ENCODE measurements around the gene PEX19. TPM values are rescaled to one million over a fixed set of nuclear protein-coding genes. Genes with fewer than 3 reads are reported as not detected.

PEX19 gene
- total RNA-seq, 1 donor from 2014 or later: 74.6 TPM

DNA sequence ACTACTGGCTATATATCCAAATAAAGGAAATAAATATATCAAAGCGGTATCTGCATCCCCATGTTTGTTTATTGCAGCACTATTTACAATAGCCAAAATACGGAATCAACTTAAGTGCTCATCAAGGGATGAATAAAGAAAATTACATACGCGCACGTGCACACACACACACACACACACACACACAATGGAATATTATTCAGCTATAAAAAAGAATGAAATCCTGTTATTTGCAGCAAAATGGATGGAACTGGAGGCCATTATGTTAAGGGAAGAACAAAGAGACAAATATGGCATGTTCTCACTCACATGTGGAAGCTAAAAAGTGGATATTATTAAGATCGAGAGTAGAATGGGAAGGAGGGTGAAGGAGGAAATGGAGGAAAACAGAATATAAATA is 37.9 kb upstream of the PEX19 start:
- H3K9me3 ChIP-seq (ENCODE audit: low read depth): no peaks in the 10 kb centered on the region
- TF ChIP-seq EZH2 (IDR thresholded peaks at IDR 0.05) (no peak), EZH2phosphoT487 (IDR thresholded peaks at IDR 0.05) (no peak)
- TF ChIP-seq, protein P1, sequence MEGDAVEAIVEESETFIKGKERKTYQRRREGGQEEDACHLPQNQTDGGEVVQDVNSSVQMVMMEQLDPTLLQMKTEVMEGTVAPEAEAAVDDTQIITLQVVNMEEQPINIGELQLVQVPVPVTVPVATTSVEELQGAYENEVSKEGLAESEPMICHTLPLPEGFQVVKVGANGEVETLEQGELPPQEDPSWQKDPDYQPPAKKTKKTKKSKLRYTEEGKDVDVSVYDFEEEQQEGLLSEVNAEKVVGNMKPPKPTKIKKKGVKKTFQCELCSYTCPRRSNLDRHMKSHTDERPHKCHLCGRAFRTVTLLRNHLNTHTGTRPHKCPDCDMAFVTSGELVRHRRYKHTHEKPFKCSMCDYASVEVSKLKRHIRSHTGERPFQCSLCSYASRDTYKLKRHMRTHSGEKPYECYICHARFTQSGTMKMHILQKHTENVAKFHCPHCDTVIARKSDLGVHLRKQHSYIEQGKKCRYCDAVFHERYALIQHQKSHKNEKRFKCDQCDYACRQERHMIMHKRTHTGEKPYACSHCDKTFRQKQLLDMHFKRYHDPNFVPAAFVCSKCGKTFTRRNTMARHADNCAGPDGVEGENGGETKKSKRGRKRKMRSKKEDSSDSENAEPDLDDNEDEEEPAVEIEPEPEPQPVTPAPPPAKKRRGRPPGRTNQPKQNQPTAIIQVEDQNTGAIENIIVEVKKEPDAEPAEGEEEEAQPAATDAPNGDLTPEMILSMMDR (IDR thresholded peaks at IDR 0.05): no peak
- no peaks in the 10 kb centered on the region for H3K4me1 Mint-ChIP-seq
- no peak overlapping the region for H3K9ac ChIP-seq
- H3K27me3 Mint-ChIP-seq (ENCODE audit: insufficient read depth, low read depth): no peaks in the 10 kb centered on the region
- no peaks in the 10 kb centered on the region for H3K4me1 ChIP-seq
- no peaks in the 10 kb centered on the region for H3F3A ChIP-seq (ENCODE audit: low read depth)
- peaks cover 11% of the 10 kb centered on the region for H3K79me2 ChIP-seq (ENCODE audit: low read depth)
- no peak overlapping the region for H2AFZ ChIP-seq (replicated peaks)
- H3K9me3 Mint-ChIP-seq: no peaks in the 10 kb centered on the region
- H3K36me3 Mint-ChIP-seq: peaks cover 46% of the 10 kb centered on the region
- H3K27ac ChIP-seq: no peak overlapping the region
- DNase-seq (ENCODE audit: low spot score): no peak
- no peaks in the 10 kb centered on the region for H3K27me3 ChIP-seq
- H3K4me2 ChIP-seq: no peak overlapping the region
- H3K4me3 ChIP-seq: no peak overlapping the region
- H3K27ac Mint-ChIP-seq: no peak overlapping the region
- peaks cover 23% of the 10 kb centered on the region for H3K36me3 ChIP-seq
- H3K4me3 Mint-ChIP-seq: no peak overlapping the region
- H4K20me1 ChIP-seq (ENCODE audit: low read depth): no peaks in the 10 kb centered on the region

DNA sequence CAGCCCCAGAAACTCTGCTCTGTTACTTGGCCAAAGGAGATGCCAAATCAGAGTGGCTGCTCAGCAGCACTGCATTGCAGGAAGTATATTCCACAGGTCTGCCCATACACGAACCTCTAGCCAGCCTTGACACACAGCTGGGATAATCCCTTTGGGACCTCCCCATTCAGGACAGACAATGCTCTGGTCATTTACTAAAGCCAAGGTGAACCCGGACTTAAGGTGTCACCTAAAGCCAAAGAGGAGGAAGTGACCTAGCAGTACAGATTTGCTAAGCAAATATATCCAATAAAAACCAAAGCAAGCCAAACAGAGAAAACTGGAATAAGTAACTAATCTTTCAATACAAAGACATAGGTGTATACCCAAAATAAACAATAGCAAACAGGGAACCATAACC is 30.4 kb upstream of the PEX19 start:
- no peak overlapping the region for H2AFZ ChIP-seq (replicated peaks)
- peaks cover 9% of the 10 kb centered on the region for H3K9me3 Mint-ChIP-seq
- no peak overlapping the region for H3K27ac ChIP-seq
- no peak overlapping the region for H3K4me3 Mint-ChIP-seq
- H4K20me1 ChIP-seq (ENCODE audit: low read depth): peaks cover 5% of the 10 kb centered on the region
- no peaks in the 10 kb centered on the region for H3K4me1 Mint-ChIP-seq
- no peak overlapping the region for H3K4me2 ChIP-seq
- H3K36me3 Mint-ChIP-seq: peaks cover 60% of the 10 kb centered on the region
- DNase-seq (ENCODE audit: low spot score): no peak
- no peaks in the 10 kb centered on the region for H3K27me3 Mint-ChIP-seq (ENCODE audit: insufficient read depth, low read depth)
- H3K9ac ChIP-seq: no peak overlapping the region
- no peaks in the 10 kb centered on the region for H3K27me3 ChIP-seq
- no peak overlapping the region for H3K27ac Mint-ChIP-seq
- no peaks in the 10 kb centered on the region for H3K9me3 ChIP-seq (ENCODE audit: low read depth)
- peaks cover 11% of the 10 kb centered on the region for H3K79me2 ChIP-seq (ENCODE audit: low read depth)
- H3K4me3 ChIP-seq: no peak overlapping the region
- TF ChIP-seq EZH2phosphoT487 (IDR thresholded peaks at IDR 0.05) (no peak), EZH2 (IDR thresholded peaks at IDR 0.05) (no peak)
- TF ChIP-seq, protein P1 (IDR thresholded peaks at IDR 0.05): no peak
- peaks cover 25% of the 10 kb centered on the region for H3K36me3 ChIP-seq
- H3K4me1 ChIP-seq: no peaks in the 10 kb centered on the region
- no peaks in the 10 kb centered on the region for H3F3A ChIP-seq (ENCODE audit: low read depth)

DNA sequence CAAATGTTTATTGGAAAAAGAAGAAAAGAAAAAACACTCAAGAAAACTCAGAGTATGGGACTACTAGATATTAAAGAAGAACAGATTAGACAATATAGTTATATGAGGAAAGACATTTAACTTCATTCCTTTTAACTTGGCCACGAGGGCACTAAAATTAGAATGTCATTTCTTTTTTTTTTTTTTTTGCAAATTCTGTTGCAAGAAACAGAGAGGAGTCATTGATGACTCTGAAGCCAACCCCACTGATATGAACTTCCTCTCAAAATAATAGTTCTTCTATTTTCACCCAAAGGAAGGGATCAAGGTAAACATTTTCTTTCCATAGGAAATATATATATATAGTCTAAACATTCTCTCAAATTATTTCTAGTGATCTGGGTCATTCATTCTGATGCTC is 24.6 kb upstream of the PEX19 start:
- Mint-ChIP-seq H3K36me3 (peaks cover 32% of the 10 kb centered on the region), H3K4me3 (no peak overlapping the region), H3K27ac (no peak overlapping the region), H3K9me3 (no peaks in the 10 kb centered on the region), H3K4me1 (no peaks in the 10 kb centered on the region), H3K27me3 (ENCODE audit: insufficient read depth, low read depth) (no peaks in the 10 kb centered on the region)
- Histone ChIP-seq H3K4me2 (no peak overlapping the region), H3K36me3 (peaks cover 27% of the 10 kb centered on the region), H3K4me1 (peaks cover 9% of the 10 kb centered on the region), H2AFZ (replicated peaks) (no peak overlapping the region), H4K20me1 (ENCODE audit: low read depth) (peaks cover 13% of the 10 kb centered on the region), H3K4me3 (no peak overlapping the region), H3K9me3 (ENCODE audit: low read depth) (no peaks in the 10 kb centered on the region), H3K27me3 (no peaks in the 10 kb centered on the region), H3K27ac (no peak overlapping the region), H3K79me2 (ENCODE audit: low read depth) (no peaks in the 10 kb centered on the region), H3K9ac (no peak overlapping the region), H3F3A (ENCODE audit: low read depth) (peaks cover 9% of the 10 kb centered on the region)
- TF ChIP-seq, protein P1 (IDR thresholded peaks at IDR 0.05): no peak
- no peak for TF ChIP-seq EZH2 (IDR thresholded peaks at IDR 0.05)
- DNase-seq (ENCODE audit: low spot score): no peak

Data from neural progenitor cell (in vitro differentiated cells).